GM12878 (cell line): ENCODE measurements around the gene DMKN. TPM values are rescaled to one million over a fixed set of nuclear protein-coding genes. Genes with fewer than 3 reads are reported as not detected.

Experiments used
- ATAC-seq: fragments of 200-7000 bp; cut with Tn5 transposase; 3 replicates; pipeline ENCODE4 v1.9.1; 2020; ENCODE audit warnings: mild to moderate bottlenecking, moderate library complexity
- BruUV-seq: library from RNA; stranded (reverse); fragments of 400-500 nt; replicated peaks from 2 replicates; lab custom pipeline; 2021; lab: Mats Ljungman, UMichigan
- CTCF ChIA-PET: fragments of 300-600 bp; sonication (Branson Sonifier 250); formaldehyde crosslinking; extraction: SDS; loops from one replicate; lab custom pipeline; 2021; ENCODE audit warnings: inconsistent platforms; lab: Yijun Ruan, JAX
- POLR2A ChIA-PET: fragments of 350-600 bp; formaldehyde crosslinking; extraction: SDS; loops from one replicate; lab custom pipeline; 2021; ENCODE audit warnings: inconsistent platforms; lab: Charles Lee
- RAD21 ChIA-PET: fragments of 300-600 bp; sonication (Branson Sonifier 250); formaldehyde crosslinking; loops from one replicate; lab custom pipeline; 2023; ENCODE audit warnings: antibody characterized with exemption; ENCODE audit not compliant: unreplicated experiment; lab: Charles Lee
- SMC1A ChIA-PET: fragments of 300-600 bp; sonication (Branson Sonifier 250); formaldehyde crosslinking; loops from one replicate; lab custom pipeline; 2023; ENCODE audit not compliant: unreplicated experiment, uncharacterized antibody; lab: Charles Lee
- DNase-seq: peaks from one replicate; pipeline ENCODE4 v3.0.0-alpha.2; 2011; ENCODE audit warnings: low read depth, low spot score
- FAIRE-seq: peaks from 3 replicates; lab custom pipeline; 2011; peaks lifted over from hg19 to GRCh38; lab: Jason Lieb, UNC
- H2AFZ ChIP-seq: 2 replicates; pipeline ENCODE4 v1.6.0; 2011; ENCODE audit warnings: low read depth, low read length, control low read depth; ENCODE audit not compliant: control insufficient read depth
- H3K27ac ChIP-seq: 2 replicates; pipeline ENCODE4 v1.5.1; 2011; ENCODE audit warnings: control low read depth; ENCODE audit not compliant: control insufficient read depth, insufficient read depth
- H3K27me3 ChIP-seq, 2 experiments: replicated peaks in 1 of 2; 2 replicates each; pipeline versions ENCODE4 v1.6.0 to v1.6.1; 2011; ENCODE audit warnings: low read length in 1 of 2; ENCODE audit not compliant: control insufficient read depth in 2 of 2, insufficient read depth in 2 of 2
- H3K36me3 ChIP-seq, 2 experiments: 2 replicates each; pipeline ENCODE4 v1.5.1; 2011; ENCODE audit warnings: low read length in 1 of 2; ENCODE audit not compliant: control insufficient read depth in 2 of 2, insufficient read depth in 2 of 2
- H3K4me1 ChIP-seq: 2 replicates; pipeline ENCODE4 v1.6.1; 2011; ENCODE audit warnings: mild to moderate bottlenecking, low read length, moderate library complexity, mixed read lengths; ENCODE audit not compliant: control insufficient read depth, insufficient read depth
- H3K4me2 ChIP-seq: 2 replicates; pipeline ENCODE4 v1.6.0; 2011; ENCODE audit warnings: control low read depth; ENCODE audit not compliant: control insufficient read depth, insufficient read depth
- H3K4me3 ChIP-seq: fragments of 200-600 bp; sonication (generic); 2 replicates; pipeline ENCODE4 v1.5.1; 2016
- H3K79me2 ChIP-seq: 2 replicates; pipeline ENCODE4 v1.6.0; 2011; ENCODE audit warnings: low read length; ENCODE audit not compliant: control insufficient read depth, insufficient read depth
- H3K9ac ChIP-seq: 2 replicates; pipeline ENCODE4 v1.8.0; 2011; ENCODE audit warnings: low read length, control low read depth, mixed read lengths; ENCODE audit not compliant: control insufficient read depth, insufficient read depth
- H3K9me3 ChIP-seq: replicated peaks from 3 replicates; pipeline ENCODE4 v1.5.1; 2011; ENCODE audit warnings: mild to moderate bottlenecking, low read length; ENCODE audit not compliant: control insufficient read depth, insufficient read depth
- H4K20me1 ChIP-seq: 2 replicates; pipeline ENCODE4 v1.6.0; 2011; ENCODE audit not compliant: control insufficient read depth, insufficient read depth
- CEBPB ChIP-seq, 2 experiments: fragments of 150-350 bp in 1 of 2; IDR thresholded peaks; 2 replicates each; pipeline ENCODE4 v1.6.1; 2012 to 2014; ENCODE audit warnings: low read depth in 2 of 2, low read length in 2 of 2, borderline replicate concordance in 1 of 2, inconsistent platforms in 1 of 2
- SPI1 ChIP-seq: IDR thresholded peaks from 2 replicates; pipeline ENCODE4 v1.6.1; 2011; ENCODE audit warnings: low read depth, mild to moderate bottlenecking, low read length, moderate library complexity, borderline replicate concordance; ENCODE audit not compliant: insufficient read depth
- ZNF24 ChIP-seq: fragments of 450-650 bp; IDR thresholded peaks from 2 replicates; pipeline ENCODE4 v1.6.1; 2017; ENCODE audit warnings: antibody characterized with exemption, mild to moderate bottlenecking
- ZNF384 ChIP-seq: IDR thresholded peaks from 2 replicates; pipeline ENCODE4 v1.6.1; 2012; ENCODE audit warnings: low read depth, mild to moderate bottlenecking, low read length, improper control_type of control experiment, borderline replicate concordance
- ZNF687 ChIP-seq: fragments of 450-650 bp; IDR thresholded peaks from 2 replicates; pipeline ENCODE4 v1.6.1; 2017; ENCODE audit warnings: mild to moderate bottlenecking, moderate library complexity
- WGBS: methylation state at CpG from one replicate; pipeline ENCODE4 v1.1.6; 2016; ENCODE audit warnings: low lambda C conversion rate; ENCODE audit not compliant: insufficient replicate concordance, insufficient coverage; ENCODE audit errors: missing lambda C conversion rate; 5-methylcytosine and 5-hydroxymethylcytosine counted together
- in situ Hi-C: fragments of 300-500 bp; cut with MboI; formaldehyde crosslinking; loops from 9 replicates; pipeline ENCODE4 v1.14.3; 2018; ENCODE audit warnings: mixed read lengths
- intact Hi-C: fragments of 100-400 bp; cut with micrococcal nuclease; formaldehyde crosslinking; loops from one replicate; pipeline ENCODE4 v1.14.2; 2022; ENCODE audit not compliant: unreplicated experiment
- polyA plus RNA-seq, 11 experiments: library from polyadenylated mRNA; depleted of rRNA in 4 of 11; unstranded in 6 of 11; stranded (reverse) in 5 of 11; fragments of >200 nt; fragmentation: Nextera tagmentation in 4 of 11; fragmentation: Illumina TruSeq in 1 of 11; extraction: Ambion mirVana in 4 of 11; extraction: Trizol in 1 of 11; gene quantifications; 1 replicate in 1 of 11; 2 replicates in 10 of 11; pipeline versions ENCODE4 v1.2.1 to v1.2.3, GENCODE V29; 2011 to 2016; ENCODE audit warnings: inconsistent platforms in 2 of 11, missing spikeins in 2 of 11, low read depth in 1 of 11
- total RNA-seq, 4 experiments: library from RNA; depleted of rRNA in 3 of 4; stranded (reverse); fragments of >200 nt in 3 of 4; fragmentation: Illumina TruSeq in 1 of 4; extraction: Trizol in 1 of 4; gene quantifications; 2 replicates each; pipeline versions ENCODE4 v1.2.1 to v1.2.3, GENCODE V29; 2013 to 2021

Gene DMKN
- total and polyA plus RNA-seq, 10 of the 15 experiments (the other 5 are each of a cell fraction or from before 2014, with no cell fraction given) = 36.4 to 114 (median 58.6) TPM

GRCh38 chr19:35561436-35561835 is 48.0 kb upstream of the DMKN start:
- H3K27me3 ChIP-seq = no peaks in the 10 kb centered on the region; a peak in 2 of 4 replicates
- 2% methylated on average over 6 of the region's 6 CpGs for WGBS
- peaks cover 30% of the 10 kb centered on the region for H3K4me1 ChIP-seq
- TF ChIP-seq SPI1 = no peak
- no peak for TF ChIP-seq CEBPB (IDR thresholded peaks at IDR 0.05; ENCODE audit: borderline replicate concordance in 1 of 2, low read depth in 2 of 2, low read length in 2 of 2)
- TF ChIP-seq ZNF384 = no peak
- TF ChIP-seq ZNF687 = no peak
- no peak for TF ChIP-seq ZNF24
- no peak overlapping the region for H3K9ac ChIP-seq
- H4K20me1 ChIP-seq = no peaks in the 10 kb centered on the region
- no peaks in the 10 kb centered on the region for H3K79me2 ChIP-seq
- no TSS peak for BruUV-seq
- H3K27ac ChIP-seq = no peak overlapping the region
- FAIRE-seq = no peak
- no peaks in the 10 kb centered on the region; the same call in 2 of the 3 replicates for H3K9me3 ChIP-seq
- H3K4me2 ChIP-seq = no peak overlapping the region
- RAD21 ChIA-PET = no interaction called here
- SMC1A ChIA-PET = no interaction called here
- DNase-seq = no peak
- POLR2A ChIA-PET = no interaction called here
- no peak overlapping the region for H2AFZ ChIP-seq
- H3K36me3 ChIP-seq = no peaks in the 10 kb centered on the region
- intact Hi-C loops (no loop called here), in situ Hi-C loops (no loop called here)
- no peak for ATAC-seq
- CTCF ChIA-PET = interaction anchor here (2.6 kb wide), 1 partner anchor 12 kb away, joined by 17 read pairs; no protein-coding TSS in a partner anchor
- no peak overlapping the region for H3K4me3 ChIP-seq
